Endothelial cell of umbilical vein (primary cell): ENCODE results near the gene MOB2. TPM values are rescaled to one million over a fixed set of nuclear protein-coding genes. Genes with fewer than 3 reads are reported as not detected.

Experiments
- BruUV-seq: library from RNA; stranded (reverse); fragments of 400-500 nt; replicated peaks from 2 replicates; lab custom pipeline; 2021; lab: Mats Ljungman, UMichigan
- CTCF ChIA-PET: fragments of 300-600, 350-600 bp; sonication (Branson Sonifier 250); formaldehyde crosslinking; loops from one replicate; lab custom pipeline; 2021; ENCODE audit warnings: antibody characterized with exemption, inconsistent platforms; lab: Charles Lee
- POLR2A ChIA-PET: fragments of 300-600, 350-600 bp; sonication (Branson Sonifier 250); formaldehyde crosslinking; loops from one replicate; lab custom pipeline; 2021; ENCODE audit warnings: antibody characterized with exemption, inconsistent platforms; lab: Charles Lee
- DNase-seq: peaks from one replicate; pipeline ENCODE4 v3.0.0-alpha.2; 2011; ENCODE audit warnings: low read depth, low spot score
- FAIRE-seq: peaks from 2 replicates; lab custom pipeline; 2011; peaks lifted over from hg19 to GRCh38; lab: Jason Lieb, UNC
- H2AFZ ChIP-seq: 2 replicates; pipeline ENCODE4 v1.6.0; 2012; ENCODE audit warnings: low read depth, low read length, control low read depth, inconsistent platforms
- H3K27ac ChIP-seq: 2 replicates; pipeline ENCODE4 v1.5.1; 2011; ENCODE audit warnings: low read depth, mild to moderate bottlenecking, control low read depth, low read length, moderate library complexity; ENCODE audit not compliant: insufficient read depth
- H3K27me3 ChIP-seq, 2 experiments: 2 replicates each; pipeline versions ENCODE4 v1.6.0 to v1.6.1; 2011; ENCODE audit warnings: low read length in 2 of 2, mixed read lengths in 1 of 2; ENCODE audit not compliant: control insufficient read depth in 2 of 2, insufficient read depth in 2 of 2
- H3K36me3 ChIP-seq, 2 experiments: 2 replicates in 1 of 2; 3 replicates in 1 of 2; pipeline ENCODE4 v1.5.1; 2011; ENCODE audit warnings: low read length in 2 of 2, mild to moderate bottlenecking in 1 of 2, moderate library complexity in 1 of 2; ENCODE audit not compliant: control insufficient read depth in 2 of 2, insufficient read depth in 2 of 2; ENCODE audit errors: extremely low read depth in 1 of 2
- H3K4me1 ChIP-seq: 3 replicates; pipeline ENCODE4 v1.5.1; 2011; ENCODE audit warnings: mild to moderate bottlenecking, low read length; ENCODE audit not compliant: control insufficient read depth, insufficient read depth; ENCODE audit errors: extremely low read depth
- H3K4me2 ChIP-seq: 2 replicates; pipeline ENCODE4 v1.6.1; 2011; ENCODE audit warnings: low read length, control low read depth, mixed read lengths; ENCODE audit not compliant: insufficient read depth
- H3K4me3 ChIP-seq, 3 experiments: fragments of 200-600 bp in 1 of 3; sonication (generic), shearing (Covaris generic) in 1 of 3; replicated peaks in 1 of 3; 2 replicates each; pipeline ENCODE4 v1.5.1; 2011 to 2016; ENCODE audit warnings: control low read depth in 3 of 3, low read length in 3 of 3, mild to moderate bottlenecking in 2 of 3, inconsistent platforms in 1 of 3, low read depth in 1 of 3, moderate library complexity in 1 of 3; ENCODE audit not compliant: insufficient read depth in 1 of 3
- H3K79me2 ChIP-seq: 2 replicates; pipeline ENCODE4 v1.6.0; 2012; ENCODE audit warnings: low read length, inconsistent platforms; ENCODE audit not compliant: control insufficient read depth, insufficient read depth
- H3K9ac ChIP-seq: replicated peaks from 2 replicates; pipeline ENCODE3; 2011; ENCODE audit warnings: low read length, control low read depth; ENCODE audit not compliant: insufficient read depth; ENCODE audit errors: extremely low read depth
- H3K9me1 ChIP-seq: replicated peaks from 3 replicates; pipeline ENCODE4 v1.6.0; 2011; ENCODE audit warnings: mild to moderate bottlenecking, low read length; ENCODE audit not compliant: control insufficient read depth, insufficient read depth; ENCODE audit errors: extremely low read depth
- H3K9me3 ChIP-seq: replicated peaks from 2 replicates; pipeline ENCODE4 v1.5.1; 2012; ENCODE audit warnings: low read length, inconsistent platforms; ENCODE audit not compliant: control insufficient read depth, insufficient read depth
- H4K20me1 ChIP-seq: replicated peaks from 2 replicates; pipeline ENCODE3; 2011; ENCODE audit warnings: mild to moderate bottlenecking, low read length; ENCODE audit not compliant: control insufficient read depth, insufficient read depth; ENCODE audit errors: extremely low read depth
- EZH2 ChIP-seq: IDR thresholded peaks from 2 replicates; pipeline ENCODE4 v1.6.1; 2012; ENCODE audit warnings: borderline replicate concordance, low read depth, mild to moderate bottlenecking, moderate library complexity, low read length, inconsistent platforms; ENCODE audit not compliant: severe bottlenecking
- FOS ChIP-seq: IDR thresholded peaks from 2 replicates; pipeline ENCODE4 v1.6.1; 2011; ENCODE audit warnings: mild to moderate bottlenecking, low read length, moderate library complexity, borderline replicate concordance; ENCODE audit not compliant: insufficient read depth
- GATA2 ChIP-seq: IDR thresholded peaks from 2 replicates; pipeline ENCODE4 v1.7.0; 2011; ENCODE audit warnings: low read depth, mild to moderate bottlenecking, moderate library complexity, mixed read lengths, low read length; ENCODE audit not compliant: insufficient read length, insufficient read depth
- JUN ChIP-seq: IDR thresholded peaks from 2 replicates; pipeline ENCODE4 v1.6.1; 2011; ENCODE audit warnings: borderline replicate concordance, low read depth; ENCODE audit not compliant: insufficient read length, insufficient read depth
- MYC ChIP-seq: IDR thresholded peaks from one replicate; pipeline ENCODE4 v1.6.1; 2011; ENCODE audit warnings: mild to moderate bottlenecking, low read depth, low read length
- POLR2A ChIP-seq: IDR thresholded peaks from 2 replicates; pipeline ENCODE4 v1.6.1; 2012; ENCODE audit warnings: low read depth, mild to moderate bottlenecking, control low read depth, low read length
- POLR2AphosphoS5 ChIP-seq: IDR thresholded peaks from 2 replicates; pipeline ENCODE4 v1.6.1; 2012; ENCODE audit warnings: low read depth, mild to moderate bottlenecking, control low read depth, low read length, moderate library complexity; ENCODE audit not compliant: insufficient read depth
- dilution Hi-C: fragments of 300-500 bp; cut with MboI; formaldehyde crosslinking; loops from one replicate; pipeline ENCODE4 v1.15.0; 2019; ENCODE audit warnings: low sequenced_read_pairs; ENCODE audit not compliant: extremely low pct_ligation_motif_present
- intact Hi-C: fragments of 100-400 bp; cut with micrococcal nuclease; formaldehyde crosslinking; loops from one replicate; pipeline ENCODE4 v1.10.0; 2022
- polyA plus RNA-seq, 4 experiments: library from polyadenylated mRNA; depleted of rRNA in 3 of 4; stranded (reverse) in 3 of 4; unstranded in 1 of 4; fragments of >200 nt; gene quantifications; 2 replicates each; pipeline versions ENCODE4 v1.2.1 to v1.2.3, GENCODE V29; 2011 to 2012; ENCODE audit warnings: missing spikeins in 1 of 4
- total RNA-seq: library from RNA; stranded (reverse); gene quantifications from 2 replicates; pipeline ENCODE4 v1.2.3, GENCODE V29; 2021
- TF ChIP-seq, protein P1 (sequence below): IDR thresholded peaks from 2 replicates; pipeline ENCODE4 v1.6.1; 2011; ENCODE audit not compliant: insufficient read depth, insufficient read length
- TF ChIP-seq, protein P2 (sequence below), 2 donors: IDR thresholded peaks; 1 replicate in 1 of 2; 2 replicates in 1 of 2; pipeline ENCODE4 v1.5.1; 2011; ENCODE audit warnings: low read length in 2 of 2, mild to moderate bottlenecking in 2 of 2, moderate library complexity in 2 of 2, control low read depth in 1 of 2, inconsistent platforms in 1 of 2, low read depth in 1 of 2; ENCODE audit not compliant: insufficient read depth in 1 of 2; ENCODE audit errors: extremely low read depth in 1 of 2

Gene MOB2
- total and polyA plus RNA-seq, 2 donors (not counting 3 experiments of a cell fraction or from before 2014, with no cell fraction given) = 38.2 to 50.6 TPM

DNA sequence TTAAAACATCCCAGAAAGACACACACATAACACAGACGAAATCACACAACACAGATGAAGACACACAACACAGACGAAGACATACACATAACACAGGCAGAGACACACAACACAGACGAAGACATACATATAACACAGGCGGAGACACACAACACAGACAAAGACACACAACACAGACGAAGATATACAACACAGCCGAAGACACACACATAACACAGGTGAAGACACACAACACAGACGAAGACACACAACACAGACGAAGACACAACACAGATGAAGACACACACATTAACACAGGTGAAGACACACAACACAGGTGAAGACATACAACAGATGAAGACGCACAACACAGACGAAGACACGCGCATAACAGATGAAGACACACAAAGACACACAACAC lies 4.8 kb upstream of the MOB2 start:
- intact Hi-C loops (no loop called here), dilution Hi-C loops (no loop called here)
- H3K4me2 ChIP-seq = no peak overlapping the region
- no peak for FAIRE-seq
- no peaks in the 10 kb centered on the region for H3K9me3 ChIP-seq
- POLR2A ChIA-PET = no interaction called here
- H3K4me1 ChIP-seq = peaks cover 7% of the 10 kb centered on the region
- no peak overlapping the region for H3K9ac ChIP-seq
- no peaks in the 10 kb centered on the region for H3K36me3 ChIP-seq
- no peak overlapping the region for H3K4me3 ChIP-seq
- peaks cover 12% of the 10 kb centered on the region for H4K20me1 ChIP-seq
- peaks cover 24% of the 10 kb centered on the region for H3K79me2 ChIP-seq
- BruUV-seq = no TSS peak
- CTCF ChIA-PET = interaction anchor here (0.7 kb wide), 1 partner anchor 161 kb away, joined by 3 read pairs; no protein-coding TSS in a partner anchor
- no peaks in the 10 kb centered on the region for H3K9me1 ChIP-seq
- no peak overlapping the region for H2AFZ ChIP-seq
- no peak for DNase-seq
- H3K27ac ChIP-seq = no peak overlapping the region
- TF ChIP-seq, protein P1, sequence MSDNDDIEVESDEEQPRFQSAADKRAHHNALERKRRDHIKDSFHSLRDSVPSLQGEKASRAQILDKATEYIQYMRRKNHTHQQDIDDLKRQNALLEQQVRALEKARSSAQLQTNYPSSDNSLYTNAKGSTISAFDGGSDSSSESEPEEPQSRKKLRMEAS = no peak
- TF ChIP-seq FOS (no peak), MYC (no peak), GATA2 (no peak), EZH2 (no peak), JUN (no peak), POLR2AphosphoS5 (no peak), POLR2A (no peak)
- TF ChIP-seq, protein P2, sequence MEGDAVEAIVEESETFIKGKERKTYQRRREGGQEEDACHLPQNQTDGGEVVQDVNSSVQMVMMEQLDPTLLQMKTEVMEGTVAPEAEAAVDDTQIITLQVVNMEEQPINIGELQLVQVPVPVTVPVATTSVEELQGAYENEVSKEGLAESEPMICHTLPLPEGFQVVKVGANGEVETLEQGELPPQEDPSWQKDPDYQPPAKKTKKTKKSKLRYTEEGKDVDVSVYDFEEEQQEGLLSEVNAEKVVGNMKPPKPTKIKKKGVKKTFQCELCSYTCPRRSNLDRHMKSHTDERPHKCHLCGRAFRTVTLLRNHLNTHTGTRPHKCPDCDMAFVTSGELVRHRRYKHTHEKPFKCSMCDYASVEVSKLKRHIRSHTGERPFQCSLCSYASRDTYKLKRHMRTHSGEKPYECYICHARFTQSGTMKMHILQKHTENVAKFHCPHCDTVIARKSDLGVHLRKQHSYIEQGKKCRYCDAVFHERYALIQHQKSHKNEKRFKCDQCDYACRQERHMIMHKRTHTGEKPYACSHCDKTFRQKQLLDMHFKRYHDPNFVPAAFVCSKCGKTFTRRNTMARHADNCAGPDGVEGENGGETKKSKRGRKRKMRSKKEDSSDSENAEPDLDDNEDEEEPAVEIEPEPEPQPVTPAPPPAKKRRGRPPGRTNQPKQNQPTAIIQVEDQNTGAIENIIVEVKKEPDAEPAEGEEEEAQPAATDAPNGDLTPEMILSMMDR (IDR thresholded peaks at IDR 0.05; ENCODE audit: extremely low read depth in 1 of 2, insufficient read depth in 1 of 2, low read depth in 1 of 2, low read length in 2 of 2) = no peak
- no peaks in the 10 kb centered on the region for H3K27me3 ChIP-seq
